GM23338 (cell line): ENCODE measurements around the gene DCBLD1. TPM values are rescaled to one million over a fixed set of nuclear protein-coding genes. Genes with fewer than 3 reads are reported as not detected.

ENCODE experiments used
- ATAC-seq: fragments of 200-7000 bp; cut with Tn5 transposase; 3 replicates; pipeline ENCODE4 v1.9.1; 2020
- DNase-seq: peaks from one replicate; pipeline ENCODE4 v3.0.0-alpha.2; 2015; ENCODE audit warnings: low spot score
- H2AFZ ChIP-seq: fragments of 200-600 bp; sonication (generic); 2 replicates; pipeline ENCODE4 v1.8.0; 2016; ENCODE audit warnings: antibody characterized with exemption, mild to moderate bottlenecking, moderate library complexity
- H3F3A ChIP-seq: fragments of 200-600 bp; sonication (generic); replicated peaks from 2 replicates; pipeline ENCODE4 v1.8.0; 2017; ENCODE audit warnings: antibody characterized with exemption, mixed run types, low read depth
- H3K27ac ChIP-seq: fragments of 200-600 bp; sonication (generic); 2 replicates; pipeline ENCODE4 v1.6.1; 2016; ENCODE audit warnings: low read depth
- H3K27me3 ChIP-seq: fragments of 200-600 bp; sonication (generic); 2 replicates; pipeline ENCODE4 v1.8.0; 2016; ENCODE audit warnings: mild to moderate bottlenecking, mixed run types, moderate library complexity; ENCODE audit not compliant: insufficient read depth
- H3K36me3 ChIP-seq: fragments of 200-600 bp; sonication (generic); 2 replicates; pipeline ENCODE4 v1.8.0; 2016; ENCODE audit warnings: mild to moderate bottlenecking; ENCODE audit not compliant: insufficient read depth
- H3K4me1 ChIP-seq: fragments of 200-600 bp; sonication (generic); 2 replicates; pipeline ENCODE4 v1.8.0; 2016; ENCODE audit warnings: mild to moderate bottlenecking, moderate library complexity; ENCODE audit not compliant: insufficient read depth
- H3K4me2 ChIP-seq: fragments of 200-600 bp; sonication (generic); 2 replicates; pipeline ENCODE4 v1.7.1; 2017; ENCODE audit warnings: mixed run types
- H3K4me3 ChIP-seq: fragments of 200-600 bp; sonication (generic); 2 replicates; pipeline ENCODE4 v1.6.1; 2016; ENCODE audit warnings: mixed run types
- H3K79me2 ChIP-seq: fragments of 200-600 bp; sonication (generic); replicated peaks from 2 replicates; pipeline ENCODE4 v1.8.0; 2017; ENCODE audit warnings: mild to moderate bottlenecking; ENCODE audit not compliant: insufficient read depth
- H3K9me2 ChIP-seq: fragments of 200-600 bp; sonication (generic); 2 replicates; pipeline ENCODE4 v1.8.0; 2017; ENCODE audit not compliant: insufficient read depth
- H4K20me1 ChIP-seq: fragments of 200-600 bp; sonication (generic); replicated peaks from 2 replicates; pipeline ENCODE4 v1.8.0; 2017; ENCODE audit warnings: mild to moderate bottlenecking; ENCODE audit not compliant: insufficient read depth
- H3K27ac Mint-ChIP-seq: 2 replicates; pipeline ENCODE4 v1.8.0; 2020; ENCODE audit warnings: inconsistent platforms, mild to moderate bottlenecking, moderate library complexity, mixed read lengths
- H3K27me3 Mint-ChIP-seq: 3 replicates; pipeline ENCODE4 v1.8.0; 2022; ENCODE audit warnings: low read depth, mild to moderate bottlenecking, moderate library complexity, mixed read lengths, inconsistent platforms; ENCODE audit not compliant: insufficient read depth, poor library complexity
- H3K36me3 Mint-ChIP-seq: 3 replicates; pipeline ENCODE4 v1.8.0; 2021; ENCODE audit warnings: low read depth, mild to moderate bottlenecking, inconsistent platforms, moderate library complexity, mixed read lengths
- H3K4me1 Mint-ChIP-seq: 3 replicates; pipeline ENCODE4 v1.8.0; 2020; ENCODE audit warnings: mild to moderate bottlenecking, inconsistent platforms, mixed read lengths
- H3K4me3 Mint-ChIP-seq: 3 replicates; pipeline ENCODE4 v1.8.0; 2021; ENCODE audit warnings: moderate library complexity, mild to moderate bottlenecking, inconsistent platforms, mixed read lengths
- H3K9me3 Mint-ChIP-seq: 3 replicates; pipeline ENCODE4 v1.8.0; 2020; ENCODE audit warnings: moderate library complexity, mild to moderate bottlenecking, inconsistent platforms, mixed read lengths
- CREB1 ChIP-seq: fragments of 250-450 bp; sonication (Bioruptor Pico); IDR thresholded peaks from 2 replicates; pipeline ENCODE4 v1.5.0; 2020; ENCODE audit warnings: low read depth, mild to moderate bottlenecking, moderate library complexity
- CTCF ChIP-seq, 2 experiments: fragments of 200-600 bp in 1 of 2; sonication (generic) in 1 of 2; conservative IDR thresholded peaks; 2 replicates each; pipeline versions ENCODE4 v1.5.1 to v1.6.1; 2016 to 2017; ENCODE audit warnings: antibody characterized with exemption in 2 of 2, low read depth in 2 of 2, mild to moderate bottlenecking in 2 of 2, moderate library complexity in 1 of 2
- ETS1 ChIP-seq: IDR thresholded peaks from 2 replicates; pipeline ENCODE4 v1.6.1; 2016; ENCODE audit warnings: antibody characterized with exemption
- EZH2 ChIP-seq: fragments of 200-600 bp; sonication (generic); IDR thresholded peaks from one replicate; pipeline ENCODE4 v1.8.0; 2017; ENCODE audit warnings: antibody characterized with exemption, mild to moderate bottlenecking, low read depth; ENCODE audit not compliant: unreplicated experiment
- EZH2phosphoT487 ChIP-seq: fragments of 200-600 bp; sonication (generic); IDR thresholded peaks from one replicate; pipeline ENCODE4 v1.8.1; 2018; ENCODE audit warnings: antibody characterized with exemption; ENCODE audit not compliant: unreplicated experiment
- JUNB ChIP-seq: IDR thresholded peaks from one replicate; pipeline ENCODE4 v1.6.1; 2016; ENCODE audit warnings: antibody characterized with exemption; ENCODE audit not compliant: unreplicated experiment
- NANOG ChIP-seq: IDR thresholded peaks from 2 replicates; pipeline ENCODE4 v1.6.1; 2016; ENCODE audit warnings: antibody characterized with exemption, borderline replicate concordance
- POLR2AphosphoS5 ChIP-seq: IDR thresholded peaks from 2 replicates; pipeline ENCODE4 v1.6.1; 2016; ENCODE audit warnings: antibody characterized with exemption, low read depth
- REST ChIP-seq: IDR thresholded peaks from one replicate; pipeline ENCODE4 v1.6.1; 2018; ENCODE audit warnings: antibody characterized with exemption; ENCODE audit not compliant: unreplicated experiment
- STAT1 ChIP-seq: IDR thresholded peaks from one replicate; pipeline ENCODE4 v1.6.1; 2016; ENCODE audit warnings: antibody characterized with exemption; ENCODE audit not compliant: unreplicated experiment
- ZNF114 ChIP-seq: fragments of 250-450 bp; sonication (Bioruptor Pico); IDR thresholded peaks from 2 replicates; pipeline ENCODE4 v1.5.0; 2020; ENCODE audit warnings: mild to moderate bottlenecking, moderate library complexity
- ZNF331 ChIP-seq: fragments of 250-450 bp; sonication (Bioruptor Pico); IDR thresholded peaks from 2 replicates; pipeline ENCODE4 v1.5.0; 2020; ENCODE audit warnings: low read depth, mild to moderate bottlenecking, moderate library complexity
- ZNF462 ChIP-seq: fragments of 250-450 bp; sonication (Bioruptor Pico); IDR thresholded peaks from 2 replicates; pipeline ENCODE4 v1.5.0; 2020; ENCODE audit warnings: mild to moderate bottlenecking, moderate library complexity
- polyA plus RNA-seq: library from polyadenylated mRNA; unstranded; fragments of >200 nt; fragmentation: Nextera tagmentation; extraction: Ambion mirVana; gene quantifications from 2 replicates; pipeline ENCODE4 v1.2.1, GENCODE V29; 2016
- total RNA-seq: library from RNA; depleted of rRNA; stranded (reverse); fragments of >200 nt; shearing (Covaris generic); gene quantifications from 2 replicates; pipeline ENCODE4 v1.2.3, GENCODE V29; 2014

DCBLD1 gene
- total and polyA plus RNA-seq, 2 experiments from 2014 or later, result 4.2 to 7.6 TPM

GRCh38 chr6:117512056-117512828 is 29.8 kb downstream of the DCBLD1 start:
- no peak overlapping the region for H3K4me3 ChIP-seq
- ATAC-seq, result no peak

More at GRCh38 chr6:117512056-117512828, 29.8 kb downstream of the DCBLD1 start:
- Histone ChIP-seq H3F3A (no peaks in the 10 kb centered on the region), H3K36me3 (no peaks in the 10 kb centered on the region), H4K20me1 (no peaks in the 10 kb centered on the region), H3K27me3 (no peaks in the 10 kb centered on the region), H3K27ac (no peak overlapping the region), H3K9me2 (0 out of 2 replicates have a peak, but pooled peaks cover 3% of the 10 kb centered on the region), H3K4me2 (no peak overlapping the region), H3K79me2 (no peaks in the 10 kb centered on the region), H3K4me1 (0 out of 2 replicates have a peak, but pooled peaks cover 6% of the 10 kb centered on the region), H2AFZ (no peak overlapping the region)
- Mint-ChIP-seq H3K27ac (no peak overlapping the region), H3K36me3 (no peaks in the 10 kb centered on the region; the same call in 2 of the 3 replicates), H3K4me3 (no peak overlapping the region), H3K9me3 (no peaks in the 10 kb centered on the region), H3K4me1 (peaks cover 5% of the 10 kb centered on the region; the same call in 2 of the 3 replicates), H3K27me3 (no peaks in the 10 kb centered on the region)
- no peak for DNase-seq
- TF ChIP-seq ETS1 (no peak), CTCF (conservative IDR thresholded peaks at IDR 0.05; ENCODE audit: low read depth in 2 of 2) (no peak), JUNB (no peak), NANOG (no peak), ZNF462 (CRISPR knock-in tag) (no peak), POLR2AphosphoS5 (no peak), ZNF331 (CRISPR knock-in tag) (no peak), EZH2phosphoT487 (no peak), STAT1 (no peak), ZNF114 (no peak), EZH2 (no peak), CREB1 (CRISPR knock-in tag) (no peak), REST (no peak)
